ENCODE results near the gene MAST4. TPM values are rescaled to one million over a fixed set of nuclear protein-coding genes. Genes with fewer than 3 reads are reported as not detected.

Gene MAST4
- total and polyA plus RNA-seq, 2 of the 8 experiments (the other 6 are each of a cell fraction or from before 2014, with no cell fraction given) = 1.5 to 2.6 TPM

- Histone ChIP-seq H3K4me2 (ENCODE audit: insufficient read depth in 1 of 2, low read depth in 2 of 2, low read length in 2 of 2) (no peak overlapping the region), H2BK12ac (ENCODE audit: low read depth, low read length) (no peak overlapping the region), H3K4me1 (replicated peaks in 1 of 4; ENCODE audit: control insufficient read depth in 3 of 4, insufficient read depth in 4 of 4, low read length in 3 of 4) (peaks cover 0 to 2% (median 0%) of the 10 kb centered on the region in 4 experiments; a peak in 3 of 7 replicates), H3K23ac (ENCODE audit: insufficient read length) (no peak overlapping the region), H2BK120ac (replicated peaks; ENCODE audit: low read depth, low read length) (no peak overlapping the region), H3K4ac (replicated peaks; ENCODE audit: insufficient read length, low read depth, low read length) (no peak overlapping the region), H4K8ac (ENCODE audit: extremely low read depth, insufficient read depth, low read length) (no peak overlapping the region), H3K36me3 (ENCODE audit: control insufficient read depth in 2 of 4, insufficient read depth in 4 of 4, low read length in 3 of 4) (no peaks in the 10 kb centered on the region), H2BK5ac (ENCODE audit: low read depth, low read length) (no peak overlapping the region), H3K27ac (ENCODE audit: low read depth, low read length) (no peak overlapping the region), H2BK15ac (ENCODE audit: low read length) (no peak overlapping the region), H2AFZ (ENCODE audit: low read length) (no peak overlapping the region), H3K14ac (ENCODE audit: insufficient read length) (no peak overlapping the region), H4K91ac (replicated peaks; ENCODE audit: insufficient read length, low read length) (no peak overlapping the region), H4K5ac (ENCODE audit: insufficient read length, low read depth, low read length) (no peak overlapping the region), H3K4me3 (ENCODE audit: extremely low read depth in 1 of 4, insufficient read depth in 2 of 4, low read depth in 3 of 4, low read length in 4 of 4) (no peak overlapping the region), H2AK5ac (ENCODE audit: low read depth, low read length) (no peak overlapping the region), H3K79me1 (ENCODE audit: low read depth, low read length) (no peaks in the 10 kb centered on the region), H3K18ac (ENCODE audit: extremely low read depth, low read length) (no peak overlapping the region), H3K79me2 (ENCODE audit: control insufficient read depth in 1 of 2, insufficient read depth in 2 of 2, low read length in 2 of 2) (no peaks in the 10 kb centered on the region), H2BK20ac (ENCODE audit: low read length) (no peak overlapping the region), H4K20me1 (replicated peaks in 1 of 2; ENCODE audit: control insufficient read depth in 1 of 2, insufficient read depth in 2 of 2, low read length in 2 of 2) (no peaks in the 10 kb centered on the region), H3K27me3 (replicated peaks in 1 of 4; ENCODE audit: control insufficient read depth in 3 of 4, extremely low read depth in 1 of 4, insufficient read depth in 3 of 4, low read length in 3 of 4) (no peaks in the 10 kb centered on the region; a peak in 1 of 7 replicates), H3K23me2 (ENCODE audit: low read depth, low read length) (peaks cover 4% of the 10 kb centered on the region; the same call in 1 of the 2 replicates), H3K56ac (replicated peaks; ENCODE audit: insufficient read length, low read depth, low read length) (no peak overlapping the region), H3K9me3 (ENCODE audit: insufficient read depth in 2 of 2, low read depth in 1 of 2, low read length in 1 of 2) (no peaks in the 10 kb centered on the region), H3K9ac (replicated peaks in 1 of 4; ENCODE audit: extremely low read depth in 1 of 4, low read depth in 3 of 4, low read length in 3 of 4) (no peak overlapping the region)
- DNase-seq (ENCODE audit: low read depth in 1 of 2, low spot score in 2 of 2) = no peak
- CTCF ChIA-PET (ENCODE audit: partially characterized antibody) = interaction anchor here (0.9 to 1.3 kb wide), 4 partner anchors 13 to 412 kb away, joined by 3 to 5 read pairs (median 4); no protein-coding TSS in a partner anchor
- 83% methylated on average over 7 of the region's 7 CpGs; no CpG with 5 or more reads in 1 of the 2 experiments for WGBS, 2 experiments (ENCODE audit: extremely low coverage in 1 of 2, insufficient coverage in 1 of 2, insufficient read length in 1 of 2, insufficient replicate concordance in 2 of 2, low coverage in 1 of 2, low lambda C conversion rate in 2 of 2, missing lambda C conversion rate in 1 of 2)
- FAIRE-seq = peak; percentile 7
- no peak for TF ChIP-seq KDM1A (IDR thresholded peaks at IDR 0.05; ENCODE audit: borderline replicate concordance, low read length)
- TF ChIP-seq, protein P1, sequence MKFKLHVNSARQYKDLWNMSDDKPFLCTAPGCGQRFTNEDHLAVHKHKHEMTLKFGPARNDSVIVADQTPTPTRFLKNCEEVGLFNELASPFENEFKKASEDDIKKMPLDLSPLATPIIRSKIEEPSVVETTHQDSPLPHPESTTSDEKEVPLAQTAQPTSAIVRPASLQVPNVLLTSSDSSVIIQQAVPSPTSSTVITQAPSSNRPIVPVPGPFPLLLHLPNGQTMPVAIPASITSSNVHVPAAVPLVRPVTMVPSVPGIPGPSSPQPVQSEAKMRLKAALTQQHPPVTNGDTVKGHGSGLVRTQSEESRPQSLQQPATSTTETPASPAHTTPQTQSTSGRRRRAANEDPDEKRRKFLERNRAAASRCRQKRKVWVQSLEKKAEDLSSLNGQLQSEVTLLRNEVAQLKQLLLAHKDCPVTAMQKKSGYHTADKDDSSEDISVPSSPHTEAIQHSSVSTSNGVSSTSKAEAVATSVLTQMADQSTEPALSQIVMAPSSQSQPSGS (IDR thresholded peaks at IDR 0.05; ENCODE audit: low read length) = no peak
- no peak for TF ChIP-seq POU5F1 (IDR thresholded peaks at IDR 0.05; ENCODE audit: low read depth, low read length)
- TF ChIP-seq TAF1 (IDR thresholded peaks at IDR 0.05; ENCODE audit: low read depth, low read length) = no peak
- no peak for TF ChIP-seq RFX5 (IDR thresholded peaks at IDR 0.05; ENCODE audit: borderline replicate concordance, low read depth, low read length)
- no peak for TF ChIP-seq NANOG (IDR thresholded peaks at IDR 0.05; ENCODE audit: insufficient read depth, low read depth, low read length, poor library complexity, severe bottlenecking)
- no peak for TF ChIP-seq TCF12 (IDR thresholded peaks at IDR 0.05; ENCODE audit: low read depth, low read length)
- no peak for TF ChIP-seq SAP30 (IDR thresholded peaks at IDR 0.05; ENCODE audit: insufficient read depth, insufficient replicate concordance, low read length)
- TF ChIP-seq SIX5 (IDR thresholded peaks at IDR 0.05; ENCODE audit: low read depth, low read length) = no peak
- TF ChIP-seq CREB1 (IDR thresholded peaks at IDR 0.05) = no peak
- TF ChIP-seq TEAD4 (IDR thresholded peaks at IDR 0.05; ENCODE audit: low read depth, low read length) = no peak
- TF ChIP-seq BACH1 (IDR thresholded peaks at IDR 0.05; ENCODE audit: low read length) = no peak
- POLR2A ChIA-PET (ENCODE audit: partially characterized antibody) = no interaction called here
Measured at GRCh38 chr5:66718374-66719002, 122.3 kb downstream of the MAST4 start.

Data from H1 (cell line).